Measurements from ENCODE around the gene DGKZ. TPM values are rescaled to one million over a fixed set of nuclear protein-coding genes. Genes with fewer than 3 reads are reported as not detected.
A peak's percentile ranks its signal among the peaks of the same experiment; 100 is the strongest.

DGKZ gene
- total and polyA plus RNA-seq, 2 donors (not counting 3 experiments of a cell fraction or from before 2014, with no cell fraction given): 88.8 to 127 TPM

GRCh38 chr11:46363031-46363407 is 15.8 kb downstream of the DGKZ start:
- no TSS peak for BruUV-seq (replicated peaks)

More at GRCh38 chr11:46363031-46363407, 15.8 kb downstream of the DGKZ start:
- Histone ChIP-seq H3K4me2 (ENCODE audit: insufficient read depth, low read length) (peak overlapping the region; percentile 32), H3K4me3 (replicated peaks in 1 of 3; ENCODE audit: insufficient read depth in 1 of 3, low read depth in 1 of 3, low read length in 3 of 3) (no peak overlapping the region), H3K4me1 (ENCODE audit: control insufficient read depth, extremely low read depth, insufficient read depth, low read length) (peaks cover 34% of the 10 kb centered on the region), H3K79me2 (ENCODE audit: control insufficient read depth, insufficient read depth, low read length) (peaks cover 39% of the 10 kb centered on the region), H3K9me3 (replicated peaks; ENCODE audit: control insufficient read depth, insufficient read depth, low read length) (no peaks in the 10 kb centered on the region), H3K27ac (ENCODE audit: insufficient read depth, low read depth, low read length) (peak overlapping the region; percentile 80), H3K9me1 (replicated peaks; ENCODE audit: control insufficient read depth, extremely low read depth, insufficient read depth, low read length) (no peaks in the 10 kb centered on the region), H3K27me3 (ENCODE audit: control insufficient read depth in 2 of 2, insufficient read depth in 2 of 2, low read length in 2 of 2) (no peaks in the 10 kb centered on the region), H2AFZ (ENCODE audit: low read depth, low read length) (no peak overlapping the region), H4K20me1 (replicated peaks; ENCODE audit: control insufficient read depth, extremely low read depth, insufficient read depth, low read length) (no peaks in the 10 kb centered on the region), H3K9ac (replicated peaks; ENCODE audit: extremely low read depth, insufficient read depth, low read length) (peak overlapping the region; percentile 53), H3K36me3 (ENCODE audit: control insufficient read depth in 2 of 2, extremely low read depth in 1 of 2, insufficient read depth in 2 of 2, low read length in 2 of 2) (no peaks in the 10 kb centered on the region)
- peak; percentile 77 for DNase-seq (ENCODE audit: low read depth, low spot score)
- CTCF ChIA-PET: interaction anchor here (1.2 to 11.6 kb wide), 3 partner anchors 11 to 125 kb away, joined by 3 to 200 read pairs (median 9); partner anchors contain the start of gene DGKZ
- dilution Hi-C loops (cut with MboI; ENCODE audit: extremely low pct_ligation_motif_present, low sequenced_read_pairs) (no loop called here), intact Hi-C loops (cut with micrococcal nuclease) (loop anchor here (1.0 kb wide), 2 partner anchors 11 to 16 kb away; partner anchors contain the start of gene DGKZ)
- no peak for TF ChIP-seq CTCF (IDR thresholded peaks at IDR 0.05; ENCODE audit: extremely low read depth in 1 of 2, insufficient read depth in 1 of 2, low read depth in 1 of 2, low read length in 2 of 2)
- TF ChIP-seq MYC (IDR thresholded peaks at IDR 0.05; ENCODE audit: low read depth, low read length): no peak
- no peak for TF ChIP-seq FOS (IDR thresholded peaks at IDR 0.05; ENCODE audit: borderline replicate concordance, insufficient read depth, low read length)
- no peak for TF ChIP-seq MAX (IDR thresholded peaks at IDR 0.05; ENCODE audit: insufficient read depth, insufficient read length)
- POLR2A ChIA-PET: no interaction called here
- peak; percentile 97 for FAIRE-seq
